ENCODE data around the gene CLCN3. TPM values are rescaled to one million over a fixed set of nuclear protein-coding genes. Genes with fewer than 3 reads are reported as not detected.
"Not testable (repeated sequence)": the region's sequence is repeated elsewhere in the genome, so short reads cannot be mapped to it uniquely, and the experiment has no call there.

Gene CLCN3
- total RNA-seq, 4 donors from 2014 or later = 28.8 to 45.4 (median 37.7) TPM

GRCh38 chr4:169720529-169720928, 100.2 kb downstream of the CLCN3 start:
- Histone ChIP-seq H3K4me1 (no peaks in the 10 kb centered on the region), H3K9me3 (no peaks in the 10 kb centered on the region), H3K27me3 (no peaks in the 10 kb centered on the region), H3K36me3 (peaks cover 0 to 35% (median 0%) of the 10 kb centered on the region in 3 donors), H3K27ac (no peak overlapping the region), H3K4me3 (no peak overlapping the region)
- no peak for DNase-seq (ENCODE audit: low spot score in 2 of 2)
- WGBS, 2 donors = 88 to 92% methylated on average over 7 of the region's 7 CpGs
- TF ChIP-seq POLR2A (IDR thresholded peaks at IDR 0.05) (no peak), CTCF (IDR thresholded peaks at IDR 0.05) (no peak), EP300 (IDR thresholded peaks at IDR 0.05) (no peak)

DNA sequence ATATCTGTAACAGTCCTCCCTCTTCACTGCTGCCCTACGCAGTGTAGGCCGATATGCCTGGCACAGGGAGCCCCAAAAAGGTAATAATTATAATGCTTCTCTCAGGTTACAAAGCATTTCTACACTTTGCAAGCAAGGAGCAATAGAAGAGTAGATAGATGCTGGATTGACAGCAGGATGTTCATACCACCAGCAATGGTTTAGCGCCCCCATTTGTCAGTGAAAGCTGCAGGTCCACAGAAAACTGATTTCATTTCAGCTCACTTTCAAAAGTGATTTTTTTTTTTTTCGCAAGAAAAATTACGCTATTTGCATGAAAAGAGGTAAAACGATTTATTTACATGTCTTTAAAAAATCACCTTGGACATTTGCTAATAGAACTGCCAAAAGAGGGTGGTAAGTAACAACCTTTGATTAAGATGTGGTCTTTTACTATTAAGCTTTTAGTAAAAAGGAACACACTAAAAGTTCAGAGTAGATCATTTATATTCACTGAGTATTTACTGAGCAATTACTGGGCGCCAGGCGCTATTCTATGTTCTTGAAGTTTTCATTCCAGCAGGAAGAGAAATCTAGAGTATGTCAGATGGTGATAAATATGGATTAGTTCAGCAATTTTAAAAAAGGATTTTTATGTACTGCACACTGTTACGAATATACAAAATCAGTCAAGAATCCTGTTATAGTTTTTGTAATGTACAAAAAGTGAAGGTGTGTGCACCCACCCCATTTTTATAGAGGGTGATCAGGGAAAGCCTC, 103.0 kb downstream of the CLCN3 start:
- H3K9me3 ChIP-seq = no peaks in the 10 kb centered on the region
- no peak overlapping the region for H3K27ac ChIP-seq
- peaks cover 0 to 32% (median 0%) of the 10 kb centered on the region in 3 donors for H3K36me3 ChIP-seq
- no peak for DNase-seq (ENCODE audit: low spot score in 2 of 2)
- no peaks in the 10 kb centered on the region for H3K4me1 ChIP-seq
- WGBS, 2 donors = 85 to 86% methylated on average over 9 of the region's 9 CpGs
- H3K27me3 ChIP-seq = no peaks in the 10 kb centered on the region
- H3K4me3 ChIP-seq = no peak overlapping the region
- no peak for TF ChIP-seq POLR2A (IDR thresholded peaks at IDR 0.05)
- TF ChIP-seq CTCF (IDR thresholded peaks at IDR 0.05) = peak in 1 of 5 experiments; percentile 18

GRCh38 chr4:169724260-169724659, 103.9 kb downstream of the CLCN3 start:
- Histone ChIP-seq H3K4me3 (no peak overlapping the region), H3K27me3 (no peaks in the 10 kb centered on the region), H3K9me3 (no peaks in the 10 kb centered on the region), H3K4me1 (no peaks in the 10 kb centered on the region), H3K36me3 (peaks cover 0 to 34% (median 0%) of the 10 kb centered on the region in 3 donors), H3K27ac (no peak overlapping the region)
- DNase-seq (ENCODE audit: low spot score in 2 of 2) = no peak
- TF ChIP-seq CTCF (IDR thresholded peaks at IDR 0.05) (no peak), EP300 (IDR thresholded peaks at IDR 0.05) (no peak), POLR2A (IDR thresholded peaks at IDR 0.05) (no peak)
- 82 to 86% methylated on average over 2 of the region's 2 CpGs for WGBS, 2 donors

GRCh38 chr4:169727616-169728015, 107.2 kb downstream of the CLCN3 start:
- no peak for DNase-seq (ENCODE audit: low spot score in 2 of 2)
- Histone ChIP-seq H3K27me3 (no peaks in the 10 kb centered on the region), H3K4me1 (no peaks in the 10 kb centered on the region), H3K4me3 (no peak overlapping the region), H3K27ac (no peak overlapping the region), H3K36me3 (peaks cover 0 to 38% (median 7%) of the 10 kb centered on the region in 3 donors), H3K9me3 (no peaks in the 10 kb centered on the region)
- TF ChIP-seq EP300 (IDR thresholded peaks at IDR 0.05) (no peak), POLR2A (IDR thresholded peaks at IDR 0.05) (no peak), CTCF (IDR thresholded peaks at IDR 0.05) (no peak)

- 88 to 93% methylated on average over 5 of the region's 5 CpGs for WGBS, 2 donors
- H3K27ac ChIP-seq = no peak overlapping the region
- no peaks in the 10 kb centered on the region for H3K9me3 ChIP-seq
- no peaks in the 10 kb centered on the region for H3K4me1 ChIP-seq
- DNase-seq (ENCODE audit: low spot score in 2 of 2) = no peak
- TF ChIP-seq EP300 (IDR thresholded peaks at IDR 0.05) (no peak), CTCF (IDR thresholded peaks at IDR 0.05) (no peak), POLR2A (IDR thresholded peaks at IDR 0.05) (no peak)
- H3K4me3 ChIP-seq = no peak overlapping the region
- H3K36me3 ChIP-seq = peaks cover 0 to 47% (median 7%) of the 10 kb centered on the region in 3 donors
- H3K27me3 ChIP-seq = no peaks in the 10 kb centered on the region
Measured at GRCh38 chr4:169730564-169730963, 110.2 kb downstream of the CLCN3 start.

GRCh38 chr4:169738604-169739003, 118.2 kb downstream of the CLCN3 start:
- not testable (repeated sequence) for H3K27ac ChIP-seq; H3K4me1 ChIP-seq; H3K4me3 ChIP-seq; H3K9me3 ChIP-seq; DNase-seq (ENCODE audit: low spot score in 2 of 2); H3K27me3 ChIP-seq
- H3K36me3 ChIP-seq = peaks cover 0 to 50% (median 0%) of the 10 kb centered on the region in 3 donors
